Ascending aorta (tissue), 2 donors: ENCODE results near the gene SLC25A1. TPM values are rescaled to one million over a fixed set of nuclear protein-coding genes. Genes with fewer than 3 reads are reported as not detected.

ENCODE experiments used
- DNase-seq, 2 donors: peaks; one replicate each; pipeline ENCODE4 v3.0.0-alpha.2; 2019; ENCODE audit warnings: low spot score in 2 of 2
- H3K27ac ChIP-seq, 2 donors: fragments of 200-600 bp; sonication (generic); one replicate each; pipeline ENCODE4 v1.5.1; 2016 to 2017; ENCODE audit warnings: mild to moderate bottlenecking in 1 of 2
- H3K27me3 ChIP-seq: fragments of 200-600 bp; sonication (generic); one replicate; pipeline ENCODE4 v1.5.1; 2017
- H3K36me3 ChIP-seq, 2 donors: fragments of 200-600 bp; sonication (generic); one replicate each; pipeline ENCODE4 v1.5.1; 2016
- H3K4me1 ChIP-seq, 2 donors: fragments of 200-600 bp; sonication (generic); one replicate each; pipeline ENCODE4 v1.5.1; 2016 to 2017; ENCODE audit warnings: mild to moderate bottlenecking in 1 of 2
- H3K4me3 ChIP-seq, 2 donors: fragments of 200-600 bp; sonication (generic); one replicate each; pipeline ENCODE4 v1.5.1; 2016 to 2017; ENCODE audit warnings: mild to moderate bottlenecking in 1 of 2
- H3K9me3 ChIP-seq, 2 donors: fragments of 200-600 bp; sonication (generic); one replicate each; pipeline ENCODE4 v1.5.1; 2016
- intact Hi-C: fragments of 100-400 bp; cut with DNase I; formaldehyde crosslinking; loops from one replicate; pipeline ENCODE4 v1.15.1; 2023
- total RNA-seq: library from RNA; depleted of rRNA; stranded (reverse); fragments of >200 nt; gene quantifications from one replicate; pipeline ENCODE4 v1.1.0, GENCODE V29; 2016
- TF ChIP-seq, protein P1 (sequence below), 3 experiments: fragments of 200-600 bp in 2 of 3; fragments of 450-650 bp in 1 of 3; sonication (generic) in 2 of 3; IDR thresholded peaks; one replicate each; pipeline ENCODE4 v1.5.1; 2016 to 2019; ENCODE audit warnings: antibody characterized with exemption in 3 of 3, mild to moderate bottlenecking in 1 of 3, moderate library complexity in 1 of 3

The SLC25A1 gene
- total RNA-seq, 1 donor from 2014 or later: 89.3 TPM

DNA sequence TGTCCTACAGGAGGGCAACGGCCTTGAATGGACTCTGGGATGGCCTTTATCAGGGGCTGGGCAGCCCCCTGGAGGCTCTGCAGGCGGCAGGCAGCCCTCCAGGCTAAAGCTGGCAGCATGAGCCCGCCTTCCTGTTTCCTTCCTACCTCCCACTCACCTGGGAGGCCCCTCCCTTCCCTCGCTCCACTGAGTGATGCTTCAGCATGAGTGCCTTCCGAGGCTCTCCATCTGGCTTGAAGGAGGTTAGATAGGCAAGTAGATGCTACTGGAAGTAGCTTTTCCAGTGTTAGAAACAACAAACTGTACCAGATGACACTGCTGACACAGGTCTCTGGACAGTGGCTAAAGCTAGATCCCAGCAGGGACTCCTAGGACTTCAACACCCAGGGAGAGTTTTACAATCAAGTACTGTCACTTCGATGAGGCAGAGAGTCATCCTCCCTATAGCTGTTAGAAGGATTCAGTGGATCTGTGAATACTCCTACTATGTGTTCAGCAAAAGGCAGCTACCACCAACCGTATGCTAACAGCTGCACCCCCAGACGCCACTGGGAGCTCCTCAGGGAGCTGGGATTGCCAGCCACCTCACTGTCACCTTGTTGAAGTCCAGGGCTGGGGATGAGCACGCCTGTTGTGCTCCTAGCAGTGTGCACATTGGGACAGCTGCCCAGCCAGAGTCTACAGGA is 4.1 kb upstream of the SLC25A1 start:
- intact Hi-C loops: no loop called here
- Histone ChIP-seq H3K4me3 (no peak overlapping the region), H3K4me1 (peaks cover 2 to 3% of the 10 kb centered on the region in 2 donors), H3K36me3 (no peaks in the 10 kb centered on the region), H3K27me3 (no peaks in the 10 kb centered on the region), H3K9me3 (no peaks in the 10 kb centered on the region), H3K27ac (no peak overlapping the region)
- TF ChIP-seq, protein P1, sequence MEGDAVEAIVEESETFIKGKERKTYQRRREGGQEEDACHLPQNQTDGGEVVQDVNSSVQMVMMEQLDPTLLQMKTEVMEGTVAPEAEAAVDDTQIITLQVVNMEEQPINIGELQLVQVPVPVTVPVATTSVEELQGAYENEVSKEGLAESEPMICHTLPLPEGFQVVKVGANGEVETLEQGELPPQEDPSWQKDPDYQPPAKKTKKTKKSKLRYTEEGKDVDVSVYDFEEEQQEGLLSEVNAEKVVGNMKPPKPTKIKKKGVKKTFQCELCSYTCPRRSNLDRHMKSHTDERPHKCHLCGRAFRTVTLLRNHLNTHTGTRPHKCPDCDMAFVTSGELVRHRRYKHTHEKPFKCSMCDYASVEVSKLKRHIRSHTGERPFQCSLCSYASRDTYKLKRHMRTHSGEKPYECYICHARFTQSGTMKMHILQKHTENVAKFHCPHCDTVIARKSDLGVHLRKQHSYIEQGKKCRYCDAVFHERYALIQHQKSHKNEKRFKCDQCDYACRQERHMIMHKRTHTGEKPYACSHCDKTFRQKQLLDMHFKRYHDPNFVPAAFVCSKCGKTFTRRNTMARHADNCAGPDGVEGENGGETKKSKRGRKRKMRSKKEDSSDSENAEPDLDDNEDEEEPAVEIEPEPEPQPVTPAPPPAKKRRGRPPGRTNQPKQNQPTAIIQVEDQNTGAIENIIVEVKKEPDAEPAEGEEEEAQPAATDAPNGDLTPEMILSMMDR (IDR thresholded peaks at IDR 0.05): no peak
- DNase-seq: no peak

DNA sequence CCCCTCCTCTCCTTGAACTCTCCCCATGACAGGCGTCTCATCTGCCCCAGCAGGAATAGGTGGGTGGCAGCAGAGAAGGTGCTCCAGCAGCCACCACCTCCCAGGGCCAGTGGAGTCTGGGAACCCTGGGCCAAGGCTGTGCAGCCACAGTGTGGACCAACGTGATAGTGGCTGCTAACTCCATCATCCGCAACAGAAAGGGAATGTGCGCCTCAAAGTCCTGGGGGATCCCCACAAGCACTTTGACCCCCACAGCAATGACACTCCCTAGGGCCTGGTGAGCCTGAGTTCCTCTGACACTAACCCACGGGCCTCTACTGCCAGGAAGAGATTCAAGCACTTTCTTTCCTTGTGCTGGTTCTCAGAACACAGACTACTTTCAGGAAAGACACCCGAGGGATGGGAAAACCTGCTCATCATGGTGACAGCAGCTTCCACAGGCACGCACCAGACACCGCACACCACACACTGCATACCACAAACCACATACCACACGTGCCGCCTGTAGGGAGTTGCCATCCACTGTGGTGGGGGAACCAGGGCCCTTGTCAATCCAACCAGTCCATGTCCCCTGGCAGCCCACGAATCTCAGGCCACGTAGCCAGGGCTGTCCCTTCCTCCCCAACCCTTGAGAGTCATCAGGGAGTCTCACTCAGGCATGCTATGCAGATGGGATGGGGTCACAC is 3.4 kb upstream of the SLC25A1 start:
- intact Hi-C loops: no loop called here
- DNase-seq: no peak
- no peak overlapping the region for H3K4me3 ChIP-seq
- H3K27ac ChIP-seq: no peak overlapping the region
- H3K27me3 ChIP-seq: no peaks in the 10 kb centered on the region
- TF ChIP-seq, protein P1 (IDR thresholded peaks at IDR 0.05): no peak
- H3K36me3 ChIP-seq: no peaks in the 10 kb centered on the region
- H3K9me3 ChIP-seq: no peaks in the 10 kb centered on the region
- H3K4me1 ChIP-seq: peaks cover 6 to 10% of the 10 kb centered on the region in 2 donors

- no peaks in the 10 kb centered on the region for H3K9me3 ChIP-seq
- no peaks in the 10 kb centered on the region for H3K27me3 ChIP-seq
- peaks cover 6 to 12% of the 10 kb centered on the region in 2 donors for H3K4me1 ChIP-seq
- DNase-seq: no peak
- intact Hi-C loops: no loop called here
- no peak overlapping the region for H3K27ac ChIP-seq
- peaks cover 0 to 4% of the 10 kb centered on the region in 2 donors for H3K36me3 ChIP-seq
- TF ChIP-seq, protein P1 (IDR thresholded peaks at IDR 0.05): no peak
- no peak overlapping the region for H3K4me3 ChIP-seq
Observed at GRCh38 chr22:19180740-19181410, 2.3 kb upstream of the SLC25A1 start.

DNA sequence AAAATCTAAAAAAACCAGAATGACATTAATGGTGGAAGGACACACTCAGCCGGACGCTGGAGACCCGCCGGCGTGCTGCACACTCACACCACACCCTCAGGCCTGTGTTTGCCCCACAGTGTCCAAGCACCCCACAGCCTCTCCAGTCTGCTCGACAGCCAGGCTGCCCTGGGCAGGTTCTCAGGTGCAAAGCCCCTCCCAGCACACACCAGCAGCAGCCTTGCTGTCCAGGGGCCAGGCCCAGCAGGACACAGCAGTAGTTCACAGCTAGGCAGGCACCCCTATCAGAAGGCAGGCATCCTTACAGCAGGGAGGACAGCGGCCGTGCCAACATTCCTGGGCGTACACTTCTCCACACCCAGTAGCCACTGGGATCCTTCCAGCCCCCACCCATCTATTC is 1.7 kb upstream of the SLC25A1 start:
- TF ChIP-seq, protein P1 (IDR thresholded peaks at IDR 0.05): no peak
- Histone ChIP-seq H3K4me3 (no peak overlapping the region), H3K36me3 (peaks cover 0 to 4% of the 10 kb centered on the region in 2 donors), H3K9me3 (no peaks in the 10 kb centered on the region), H3K27me3 (no peaks in the 10 kb centered on the region), H3K27ac (no peak overlapping the region), H3K4me1 (peaks cover 6 to 16% of the 10 kb centered on the region in 2 donors)
- intact Hi-C loops: no loop called here
- no peak for DNase-seq

GRCh38 chr22:19179497-19180048 is 1.0 kb upstream of the SLC25A1 start:
- H3K4me3 ChIP-seq: peak overlapping the region; percentile 96 to 97
- no peaks in the 10 kb centered on the region for H3K27me3 ChIP-seq
- peaks cover 6 to 22% of the 10 kb centered on the region in 2 donors for H3K4me1 ChIP-seq
- peak in 1 of 2 donors; percentile 85 for DNase-seq
- no peaks in the 10 kb centered on the region for H3K9me3 ChIP-seq
- H3K27ac ChIP-seq: peak overlapping the region; percentile 79 to 93
- TF ChIP-seq, protein P1 (IDR thresholded peaks at IDR 0.05): peak; percentile 67 to 71 (median 68)
- peaks cover 0 to 4% of the 10 kb centered on the region in 2 donors for H3K36me3 ChIP-seq
- intact Hi-C loops: loop anchor here (1.0 to 5.0 kb wide), 3 partner anchors 112 to 538 kb away; partner anchors contain the start of genes CLTCL1 and HIRA
